HEK293T (cell line): Measurements from ENCODE around the gene PRDM8.

Experiments used
- ARNT ChIP-seq: fragments of 450-650 bp; IDR thresholded peaks from 2 replicates; pipeline ENCODE4 v1.6.1; 2017; ENCODE audit warnings: mild to moderate bottlenecking
- BHLHE40 ChIP-seq: fragments of 450-650 bp; IDR thresholded peaks from 2 replicates; pipeline ENCODE4 v1.6.1; 2016; ENCODE audit warnings: mild to moderate bottlenecking, moderate library complexity, borderline replicate concordance
- ELF4 ChIP-seq: fragments of 450-650 bp; IDR thresholded peaks from 2 replicates; pipeline ENCODE4 v1.6.1; 2017; ENCODE audit warnings: antibody characterized with exemption
- FOXA1 ChIP-seq: fragments of 450-650 bp; IDR thresholded peaks from 2 replicates; pipeline ENCODE4 v1.6.1; 2016; ENCODE audit warnings: mild to moderate bottlenecking
- FOXK2 ChIP-seq: fragments of 450-650 bp; IDR thresholded peaks from 2 replicates; pipeline ENCODE4 v1.6.1; 2016; ENCODE audit warnings: mild to moderate bottlenecking
- FOXM1 ChIP-seq: fragments of 450-650 bp; IDR thresholded peaks from 2 replicates; pipeline ENCODE4 v1.6.1; 2017; ENCODE audit warnings: mild to moderate bottlenecking, borderline replicate concordance
- SP1 ChIP-seq: fragments of 450-650 bp; IDR thresholded peaks from 2 replicates; pipeline ENCODE4 v1.6.1; 2017
- SUZ12 ChIP-seq: fragments of 450-650 bp; IDR thresholded peaks from 2 replicates; pipeline ENCODE4 v1.6.1; 2016; ENCODE audit warnings: mild to moderate bottlenecking
- TARDBP ChIP-seq: fragments of 450-650 bp; IDR thresholded peaks from 2 replicates; pipeline ENCODE4 v1.6.1; 2016
- ZNF384 ChIP-seq: fragments of 450-650 bp; IDR thresholded peaks from 2 replicates; pipeline ENCODE4 v1.6.1; 2016
- TF ChIP-seq, protein P1 (sequence below): fragments of 450-650 bp; IDR thresholded peaks from 2 replicates; pipeline ENCODE4 v1.6.1; 2016

DNA sequence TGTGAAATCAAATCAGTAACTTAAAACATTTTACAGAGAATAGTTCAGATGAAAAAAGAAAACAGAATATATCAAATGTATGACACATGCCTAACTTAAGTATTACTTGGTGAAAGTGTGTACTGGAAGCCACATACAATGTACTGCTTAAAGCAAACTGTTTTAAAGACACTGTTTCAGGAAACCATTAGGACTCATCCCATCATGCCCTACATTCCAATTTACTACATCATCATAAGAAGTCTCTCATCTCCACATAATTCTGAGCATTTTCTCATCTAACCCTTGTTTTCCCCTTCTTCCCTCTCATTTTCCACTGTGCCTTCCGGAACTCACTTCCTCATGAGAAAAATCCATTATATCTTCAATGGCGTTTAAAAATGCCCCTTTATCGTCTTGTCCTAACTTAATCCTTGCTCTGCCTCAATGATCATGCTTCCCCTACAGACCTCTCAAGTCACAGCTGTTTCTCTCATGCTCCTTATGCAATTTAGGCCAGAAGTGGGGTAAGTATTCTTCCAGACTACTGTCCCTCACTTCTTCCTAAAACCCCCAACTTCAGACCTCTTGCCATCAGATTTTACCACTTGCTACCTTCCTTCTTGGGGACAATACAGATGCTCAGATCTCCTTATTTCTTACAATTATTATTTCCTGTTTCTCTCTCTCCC lies 42.3 kb downstream of the PRDM8 start:
- TF ChIP-seq TARDBP, result no peak
- TF ChIP-seq SUZ12, result no peak
- TF ChIP-seq FOXM1, result no peak
- TF ChIP-seq, protein P1, sequence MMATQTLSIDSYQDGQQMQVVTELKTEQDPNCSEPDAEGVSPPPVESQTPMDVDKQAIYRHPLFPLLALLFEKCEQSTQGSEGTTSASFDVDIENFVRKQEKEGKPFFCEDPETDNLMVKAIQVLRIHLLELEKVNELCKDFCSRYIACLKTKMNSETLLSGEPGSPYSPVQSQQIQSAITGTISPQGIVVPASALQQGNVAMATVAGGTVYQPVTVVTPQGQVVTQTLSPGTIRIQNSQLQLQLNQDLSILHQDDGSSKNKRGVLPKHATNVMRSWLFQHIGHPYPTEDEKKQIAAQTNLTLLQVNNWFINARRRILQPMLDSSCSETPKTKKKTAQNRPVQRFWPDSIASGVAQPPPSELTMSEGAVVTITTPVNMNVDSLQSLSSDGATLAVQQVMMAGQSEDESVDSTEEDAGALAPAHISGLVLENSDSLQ, result no peak
- TF ChIP-seq SP1, result no peak
- TF ChIP-seq BHLHE40, result no peak
- TF ChIP-seq ELF4, result no peak
- no peak for TF ChIP-seq FOXK2
- TF ChIP-seq ZNF384, result no peak
- no peak for TF ChIP-seq ARNT
- TF ChIP-seq FOXA1, result no peak
